ENCODE data around the gene P4HA1.
"Not testable (repeated sequence)": the region's sequence is repeated elsewhere in the genome, so short reads cannot be mapped to it uniquely, and the experiment has no call there.

P4HA1 gene

GRCh38 chr10:73042130-73042529, 54.5 kb downstream of the P4HA1 start:
- DNase-seq = no peak

- DNase-seq = no peak
Measured at GRCh38 chr10:73039635-73040034, 57.0 kb downstream of the P4HA1 start.

DNA sequence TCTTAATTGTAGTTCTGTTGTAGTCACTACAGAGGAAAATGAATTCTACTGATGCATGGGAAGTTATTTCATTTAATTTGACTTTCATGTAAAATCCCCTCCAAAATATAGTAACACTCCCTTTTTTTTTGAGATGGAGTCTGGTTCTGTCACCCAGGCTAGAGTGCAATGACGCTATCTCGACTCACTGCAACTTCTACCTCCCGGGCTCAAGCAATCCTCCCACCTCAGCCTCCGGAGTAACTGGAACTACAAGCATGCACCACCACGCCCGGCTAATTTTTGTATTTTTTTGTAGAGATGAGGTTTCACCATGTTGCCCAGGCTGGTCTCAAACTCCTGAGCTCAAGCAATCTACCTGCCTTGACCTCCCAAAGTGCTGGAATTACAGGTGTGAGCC, 60.4 kb downstream of the P4HA1 start:
- DNase-seq = not testable (repeated sequence)

DNA sequence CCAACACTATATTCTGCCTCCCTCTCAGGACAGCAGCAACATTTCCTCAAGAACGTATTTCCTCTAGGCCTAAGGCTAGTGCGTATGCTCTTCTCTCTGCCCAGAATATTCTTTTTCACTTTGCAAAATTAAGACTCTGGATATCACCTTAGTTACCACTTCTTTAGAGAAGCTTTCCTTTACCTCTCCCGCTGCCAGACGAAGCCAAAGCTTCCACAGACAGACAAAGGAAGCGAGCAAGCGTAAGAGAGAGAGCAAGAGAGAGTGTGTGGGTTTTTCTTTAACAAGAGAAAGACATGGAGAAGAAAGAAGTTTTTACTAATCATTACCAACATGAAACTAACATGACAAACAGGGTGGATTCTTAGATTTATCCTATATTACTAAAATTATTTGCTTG, 64.1 kb downstream of the P4HA1 start:
- no peak for DNase-seq

GRCh38 chr10:73026623-73027022, 70.0 kb downstream of the P4HA1 start:
- DNase-seq = not testable (repeated sequence)

DNA sequence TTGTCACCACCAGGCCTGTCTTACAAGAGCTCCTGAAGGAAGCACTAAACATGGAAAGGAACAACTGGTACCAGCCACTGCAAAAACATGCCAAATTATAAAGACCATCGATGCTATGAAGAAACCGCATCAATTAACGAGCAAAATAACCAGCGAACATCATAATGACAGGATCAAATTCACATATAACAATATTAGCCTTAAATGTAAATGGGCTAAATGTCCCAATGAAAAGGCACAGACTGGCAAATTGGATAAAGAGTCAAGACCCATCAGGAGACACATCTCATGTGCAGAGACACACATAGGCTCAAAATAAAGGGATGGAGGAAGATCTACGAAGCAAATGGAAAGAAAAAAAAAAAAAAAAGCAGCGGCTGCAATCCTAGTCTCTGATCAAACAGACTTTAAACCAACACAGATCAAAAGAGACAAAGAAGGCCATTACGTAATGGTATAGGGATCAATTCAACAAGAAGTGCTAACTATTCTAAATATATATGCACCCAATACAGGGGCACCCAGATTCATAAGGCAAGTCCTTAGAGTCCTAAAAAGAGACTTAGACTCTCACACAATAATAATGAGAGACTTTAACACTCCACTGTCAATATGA, 73.1 kb downstream of the P4HA1 start:
- not testable (repeated sequence) for DNase-seq

DNA sequence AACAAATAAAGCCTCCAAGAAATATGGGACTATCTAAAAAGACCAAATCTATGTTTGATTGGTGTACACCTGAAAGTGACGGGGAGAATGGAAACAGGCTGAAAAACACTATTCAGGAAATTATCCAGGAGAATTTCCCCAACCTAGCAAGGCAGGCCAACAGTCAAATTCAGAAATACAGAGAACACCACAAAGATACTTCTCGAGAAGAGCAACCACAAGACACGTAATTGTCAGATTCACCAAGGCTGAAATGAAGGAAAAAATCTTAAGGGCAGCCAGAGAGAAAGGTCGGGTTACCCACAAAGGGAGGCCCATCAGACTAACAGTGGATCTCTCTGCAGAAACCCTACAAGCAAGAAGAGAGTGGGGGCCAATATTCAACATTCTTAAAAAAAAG, 73.7 kb downstream of the P4HA1 start:
- not testable (repeated sequence) for DNase-seq

DNA sequence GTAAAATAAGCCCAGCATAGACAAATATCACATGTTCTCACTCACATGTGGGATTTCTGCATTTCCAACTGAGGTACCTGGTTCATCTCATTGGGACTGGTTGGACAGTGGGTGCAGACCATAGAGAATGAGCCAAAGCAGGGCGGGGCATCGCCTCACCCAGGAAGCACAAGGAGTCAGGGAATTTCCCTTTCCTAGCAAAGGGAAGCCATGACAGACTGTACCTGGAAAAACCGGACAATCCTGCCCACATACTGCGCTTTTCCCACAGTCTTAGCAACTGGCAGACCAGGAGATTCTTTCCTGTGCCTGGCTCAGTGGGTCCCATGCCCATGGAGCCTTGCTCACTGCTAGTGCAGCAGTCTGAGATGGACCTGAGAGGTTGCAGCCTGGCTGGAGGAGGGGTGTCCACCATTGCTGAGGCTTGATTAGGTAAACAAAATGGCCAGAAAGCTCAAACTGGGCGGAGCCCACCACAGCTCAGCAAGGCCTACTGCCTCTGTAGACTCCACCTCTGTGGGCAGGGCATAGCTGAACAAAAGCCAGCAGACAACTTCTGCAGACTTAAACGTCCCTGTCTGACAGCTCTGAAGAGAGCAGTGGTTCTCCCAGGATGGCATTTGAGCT, 75.0 kb downstream of the P4HA1 start:
- not testable (repeated sequence) for DNase-seq

DNA sequence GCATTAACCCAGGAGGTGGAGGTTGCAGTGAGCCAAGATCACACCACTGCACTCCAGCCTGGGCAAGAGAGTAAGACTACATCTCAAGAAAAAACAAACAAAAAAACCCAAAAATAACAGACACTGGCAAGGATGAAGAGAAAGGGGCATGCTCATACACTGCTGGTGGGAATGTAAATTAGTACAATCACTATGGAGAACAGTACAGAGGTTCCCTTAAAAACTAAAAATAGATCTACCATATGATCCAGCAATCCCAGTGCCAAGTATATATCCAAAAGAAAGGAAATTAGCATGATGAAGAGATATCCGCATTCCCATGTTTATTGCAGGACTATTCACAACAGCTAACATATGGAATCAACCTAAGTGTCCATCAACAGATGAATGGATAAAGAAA, 75.6 kb downstream of the P4HA1 start:
- no peak for DNase-seq

GRCh38 chr10:73019100-73019499, 77.6 kb downstream of the P4HA1 start:
- DNase-seq = no peak

DNA sequence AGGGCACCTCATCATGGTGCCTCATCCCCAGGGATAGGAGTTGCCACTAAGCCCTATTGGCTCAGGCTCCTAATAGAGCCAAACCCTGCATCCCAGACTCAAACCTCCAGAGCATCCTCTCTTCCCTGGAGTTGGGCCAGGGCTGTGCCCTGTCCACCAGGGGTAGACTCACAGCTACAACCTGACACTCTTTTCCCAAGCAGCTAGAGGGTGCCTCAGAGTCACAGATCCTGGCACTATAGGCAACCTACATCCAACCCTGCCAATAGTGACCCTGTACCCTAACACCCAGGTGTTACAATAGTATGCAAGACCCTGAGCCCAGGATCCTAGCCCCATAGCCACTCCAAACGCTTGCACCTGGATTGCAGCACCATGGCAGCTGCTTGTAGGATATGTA, 78.0 kb downstream of the P4HA1 start:
- no peak for DNase-seq

DNA sequence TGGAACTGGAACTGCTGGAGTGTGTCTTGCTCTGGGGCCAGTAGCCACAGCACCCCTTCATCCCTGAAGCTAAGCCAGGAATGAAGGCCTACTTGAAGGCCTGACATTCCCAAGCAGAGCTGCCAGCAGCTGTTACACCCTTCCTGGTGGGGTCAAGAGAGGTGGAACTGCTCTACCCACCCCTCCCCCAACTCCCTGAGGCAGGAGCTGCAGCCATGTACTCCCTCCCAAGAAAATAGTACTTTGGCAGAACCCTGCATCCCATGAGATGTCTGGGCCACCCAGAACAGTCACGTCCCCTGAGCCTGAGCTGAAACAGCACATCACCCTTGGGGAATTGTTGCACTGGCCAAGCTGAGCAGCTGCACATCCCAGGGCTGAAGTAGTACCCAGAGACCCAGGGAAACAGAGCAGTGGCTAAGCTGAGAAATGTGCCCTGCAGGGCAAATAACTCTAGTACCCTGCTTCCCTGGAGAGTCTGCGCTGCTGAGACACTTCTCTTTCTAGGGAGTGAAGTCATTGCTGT, 78.6 kb downstream of the P4HA1 start:
- no peak for DNase-seq

DNA sequence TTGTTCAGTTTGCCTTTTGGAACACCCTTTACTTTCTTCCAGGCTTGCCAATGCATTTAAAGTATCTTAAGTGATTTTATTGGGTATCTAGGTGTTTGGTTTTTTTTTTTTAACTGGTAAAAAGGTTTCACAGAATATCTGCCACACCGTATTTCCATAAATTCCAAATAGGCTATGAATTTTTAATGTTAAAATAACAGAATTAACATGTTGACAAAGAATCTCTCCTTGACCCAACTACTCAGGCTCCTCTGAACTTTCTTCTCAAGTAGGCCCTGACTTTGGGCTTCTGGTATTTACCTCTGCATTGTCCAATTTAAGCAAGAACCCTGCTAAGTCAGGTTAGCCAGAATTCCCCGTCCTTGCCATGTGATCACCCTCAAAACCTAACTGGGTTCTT, 80.9 kb downstream of the P4HA1 start:
- no peak for DNase-seq

- DNase-seq = no peak
Measured at GRCh38 chr10:73003822-73004221, 92.8 kb downstream of the P4HA1 start.

- no peak for DNase-seq
Measured at GRCh38 chr10:73000973-73001372, 95.7 kb downstream of the P4HA1 start.

DNA sequence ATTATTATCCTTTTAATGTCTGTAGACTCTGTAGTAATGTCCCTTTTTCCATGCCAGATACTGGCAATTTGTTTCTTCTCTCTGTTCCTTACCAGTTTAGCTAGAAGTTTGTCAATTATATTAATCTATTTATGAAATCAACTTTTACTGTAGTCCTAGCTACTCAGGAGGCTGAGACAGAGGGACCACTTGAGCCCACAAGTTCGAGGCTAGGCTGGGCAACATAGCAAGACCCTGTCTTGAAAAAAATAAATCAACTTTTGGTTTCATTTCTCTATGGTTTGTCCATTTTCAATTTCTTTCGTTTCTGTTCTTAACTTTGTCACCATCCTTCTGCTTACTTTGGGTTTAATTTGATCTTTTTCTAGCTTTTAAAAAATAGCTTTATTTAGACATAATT, 99.6 kb downstream of the P4HA1 start:
- no peak for DNase-seq

GRCh38 chr10:72995459-72995858, 101.2 kb downstream of the P4HA1 start:
- DNase-seq = not testable (repeated sequence)

DNA sequence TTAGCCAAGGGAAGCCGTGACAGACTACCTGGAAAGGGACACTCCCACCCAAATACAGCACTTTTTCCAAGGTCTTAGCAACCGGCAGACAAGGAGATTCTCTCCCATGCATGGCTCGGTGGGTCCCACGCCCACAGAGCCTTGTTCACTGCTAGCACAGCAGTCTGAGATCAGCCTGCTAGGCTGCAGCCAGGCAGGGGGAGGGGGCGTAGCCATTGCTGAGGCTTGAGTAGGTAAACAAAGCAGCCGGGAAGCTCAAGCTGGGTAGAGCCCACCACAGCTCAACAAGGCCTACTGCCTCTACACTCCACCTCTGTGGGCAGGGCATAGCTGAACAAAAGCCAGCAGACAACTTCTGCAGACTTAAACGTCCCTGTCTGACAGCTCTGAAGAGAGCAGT, 106.9 kb downstream of the P4HA1 start:
- not testable (repeated sequence) for DNase-seq

GRCh38 chr10:72984618-72985017, 112.0 kb downstream of the P4HA1 start:
- not testable (repeated sequence) for DNase-seq

- DNase-seq = no peak
Measured at GRCh38 chr10:72981882-72982529, 114.7 kb downstream of the P4HA1 start.

DNA sequence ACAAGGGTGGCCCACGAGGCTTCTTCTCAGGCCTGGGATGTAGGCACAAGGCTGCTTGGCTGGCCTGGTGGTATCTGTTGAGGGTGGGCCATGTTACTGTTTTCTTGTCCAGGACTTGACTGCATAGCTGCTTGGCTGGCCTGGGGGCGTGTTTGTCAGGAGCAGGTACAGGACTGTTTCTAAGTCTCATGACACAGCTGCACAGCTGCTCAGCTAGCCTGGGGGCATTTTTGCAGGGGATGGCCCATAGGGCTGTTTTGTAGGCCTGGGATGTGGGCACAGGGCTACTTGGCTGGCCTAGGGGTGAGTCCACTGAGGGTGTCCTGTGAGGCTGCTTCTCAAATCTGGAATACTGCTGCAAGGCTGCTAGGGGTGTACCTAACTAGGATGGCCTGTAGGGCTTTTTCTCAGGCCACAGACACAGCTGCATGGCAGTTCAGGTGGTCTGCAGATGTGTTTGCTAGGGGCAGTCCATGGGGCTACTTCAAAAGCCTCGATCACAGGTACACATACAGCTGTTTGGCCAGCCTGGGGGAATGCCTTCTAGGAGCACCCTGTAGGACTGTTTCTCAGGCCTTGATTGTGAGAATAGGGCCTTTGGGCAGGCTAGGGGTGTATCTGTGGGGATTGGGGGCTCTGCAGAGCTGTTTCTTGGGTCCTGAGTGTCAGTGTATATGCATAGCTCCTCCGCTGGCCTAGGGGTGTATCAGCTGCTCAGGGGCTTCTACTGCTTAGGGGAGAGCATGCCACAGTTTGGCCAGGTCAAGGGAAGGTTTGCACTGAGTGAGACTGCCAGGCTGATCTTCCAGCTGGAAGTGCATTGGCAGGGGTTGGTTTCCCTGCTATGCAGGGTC, 115.4 kb downstream of the P4HA1 start:
- no peak for DNase-seq

- DNase-seq = no peak
Measured at GRCh38 chr10:72980348-72980747, 116.3 kb downstream of the P4HA1 start.

- no peak for DNase-seq
Measured at GRCh38 chr10:72979709-72980108, 117.0 kb downstream of the P4HA1 start.

All from NCI-H774 (cell line).